Right lobe of liver (tissue), 6 donors: ENCODE data around the gene SIL1. TPM values are rescaled to one million over a fixed set of nuclear protein-coding genes. Genes with fewer than 3 reads are reported as not detected.
"Not testable (repeated sequence)": the region's sequence is repeated elsewhere in the genome, so short reads cannot be mapped to it uniquely, and the experiment has no call there.

Source experiments
- ATAC-seq, 4 donors: fragments of 200-7000 bp; cut with Tn5 transposase; one replicate each; pipeline ENCODE4 v1.9.1; 2020; ENCODE audit warnings: mild to moderate bottlenecking in 4 of 4, moderate library complexity in 4 of 4
- DNase-seq, 3 donors: peaks; one replicate each; pipeline ENCODE4 v3.0.0-alpha.2; 2020
- H3K27ac ChIP-seq, 3 donors: fragments of 200-600 bp; one replicate each; pipeline ENCODE4 v1.8.0; 2022
- H3K27me3 ChIP-seq, 2 donors: fragments of 200-600 bp; one replicate each; pipeline ENCODE4 v1.8.0; 2022
- H3K36me3 ChIP-seq, 4 donors: fragments of 200-600 bp; sonication (generic) in 1 of 4; one replicate each; pipeline versions ENCODE4 v1.5.1 to v1.8.0; 2017 to 2022; ENCODE audit warnings: control low read depth in 1 of 4
- H3K4me1 ChIP-seq, 4 donors: fragments of 200-600 bp; sonication (generic) in 1 of 4; one replicate each; pipeline versions ENCODE4 v1.5.1 to v1.8.0; 2017 to 2022; ENCODE audit warnings: control low read depth in 1 of 4
- H3K4me3 ChIP-seq, 3 donors: fragments of 200-600 bp; one replicate each; pipeline ENCODE4 v1.8.0; 2022
- H3K9me3 ChIP-seq, 4 donors: fragments of 200-600 bp; sonication (generic) in 1 of 4; one replicate each; pipeline versions ENCODE4 v1.5.1 to v1.8.0; 2017 to 2022; ENCODE audit warnings: control low read depth in 1 of 4
- CTCF ChIP-seq, 4 donors: fragments of 200-600 bp in 3 of 4; fragments of 450-650 bp in 1 of 4; IDR thresholded peaks; one replicate each; pipeline versions ENCODE4 v1.5.1 to v1.8.0; 2016 to 2022; ENCODE audit warnings: antibody characterized with exemption in 4 of 4, mild to moderate bottlenecking in 2 of 4
- POLR2A ChIP-seq: fragments of 450-650 bp; IDR thresholded peaks from one replicate; pipeline ENCODE4 v1.6.1; 2017; ENCODE audit warnings: antibody characterized with exemption, mild to moderate bottlenecking
- WGBS: methylation state at CpG from one replicate; pipeline ENCODE4 v1.1.6; 2018; ENCODE audit warnings: low coverage, low lambda C conversion rate; ENCODE audit not compliant: insufficient coverage; ENCODE audit errors: missing lambda C conversion rate; 5-methylcytosine and 5-hydroxymethylcytosine counted together
- intact Hi-C, 2 donors: fragments of 100-400 bp; cut with DNase I; formaldehyde crosslinking; loops; one replicate each; pipeline versions ENCODE4 v1.11.2 to v1.14.1; 2022
- total RNA-seq, 6 experiments: library from RNA; depleted of rRNA in 2 of 6; stranded (reverse); fragments of >200 nt in 2 of 6; fragmentation: NEBNext Ultra II Directional in 3 of 6; extraction: Animal tissue kit (Norgen Biotek cat#: 25700) in 3 of 6; gene quantifications; one replicate each; pipeline versions ENCODE4 v1.1.0 to v1.2.4, GENCODE V29; 2016 to 2023
- donor health status: DM: no; HTN: yes; CAD: no.
- donor health status: DM: no; HTN: no; CAD: no.
- donor health status: DM: no; HTN: no; CAD: no.
- donor health status: DM: no; HTN: yes; CAD: no.
- donor health status: DM: no; HTN: yes; CAD: no.

Gene SIL1
- total RNA-seq, 6 experiments from 2014 or later: 57.6 to 94.9 (median 67.0) TPM

GRCh38 chr5:139043157-139043905 is 154.8 kb downstream of the SIL1 start:
- Histone ChIP-seq H3K9me3 (no peaks in the 10 kb centered on the region), H3K4me1 (no peaks in the 10 kb centered on the region), H3K27me3 (no peaks in the 10 kb centered on the region), H3K27ac (no peak overlapping the region), H3K36me3 (no peaks in the 10 kb centered on the region), H3K4me3 (no peak overlapping the region)
- intact Hi-C loops: no loop called here
- DNase-seq (peak in 1 of 3 donors; percentile 17), ATAC-seq (no peak)
- 86% methylated on average over 4 of the region's 4 CpGs for WGBS
- TF ChIP-seq POLR2A (no peak), CTCF (IDR thresholded peaks at IDR 0.05) (no peak)

- Histone ChIP-seq H3K36me3 (no peaks in the 10 kb centered on the region), H3K9me3 (no peaks in the 10 kb centered on the region), H3K4me3 (no peak overlapping the region), H3K27ac (no peak overlapping the region), H3K4me1 (no peaks in the 10 kb centered on the region), H3K27me3 (no peaks in the 10 kb centered on the region)
- no peak for DNase-seq
- TF ChIP-seq CTCF (IDR thresholded peaks at IDR 0.05) (no peak), POLR2A (no peak)
- 77% methylated on average over 1 of the region's 1 CpG for WGBS
- intact Hi-C loops: no loop called here
- no peak for ATAC-seq
Observed at GRCh38 chr5:139040081-139040480, 158.1 kb downstream of the SIL1 start.

- intact Hi-C loops: no loop called here
- no peaks in the 10 kb centered on the region for H3K27me3 ChIP-seq
- DNase-seq (no peak), ATAC-seq (peak; percentile 25 to 35 (median 28))
- no peaks in the 10 kb centered on the region for H3K36me3 ChIP-seq
- no peaks in the 10 kb centered on the region for H3K9me3 ChIP-seq
- WGBS: 79% methylated on average over 4 of the region's 7 CpGs
- TF ChIP-seq CTCF (IDR thresholded peaks at IDR 0.05) (no peak), POLR2A (no peak)
- no peaks in the 10 kb centered on the region for H3K4me1 ChIP-seq
- H3K4me3 ChIP-seq: no peak overlapping the region
- H3K27ac ChIP-seq: no peak overlapping the region
Observed at GRCh38 chr5:139038613-139039305, 159.4 kb downstream of the SIL1 start.

- DNase-seq (no peak), ATAC-seq (no peak)
- Histone ChIP-seq H3K4me3 (no peak overlapping the region), H3K36me3 (no peaks in the 10 kb centered on the region), H3K4me1 (no peaks in the 10 kb centered on the region), H3K9me3 (no peaks in the 10 kb centered on the region), H3K27me3 (no peaks in the 10 kb centered on the region), H3K27ac (no peak overlapping the region)
- 86% methylated on average over 2 of the region's 3 CpGs for WGBS
- TF ChIP-seq POLR2A (no peak), CTCF (IDR thresholded peaks at IDR 0.05) (no peak)
- intact Hi-C loops: no loop called here
Observed at GRCh38 chr5:139037732-139038131, 160.4 kb downstream of the SIL1 start.

GRCh38 chr5:139036332-139036731 is 161.8 kb downstream of the SIL1 start:
- H3K4me1 ChIP-seq, intact Hi-C loops, H3K36me3 ChIP-seq, H3K27me3 ChIP-seq, H3K4me3 ChIP-seq, H3K27ac ChIP-seq, H3K9me3 ChIP-seq, ATAC-seq, DNase-seq: not testable (repeated sequence)
- WGBS: 80% methylated on average over 3 of the region's 3 CpGs
